Thoracic aorta (tissue), 2 donors: ENCODE data around the gene EXOC4. TPM values are rescaled to one million over a fixed set of nuclear protein-coding genes. Genes with fewer than 3 reads are reported as not detected.

Source experiments
- ATAC-seq: fragments of 150-250 bp; one replicate; pipeline ENCODE4 v1.8.0; 2017; ENCODE audit warnings: low read depth; ENCODE audit not compliant: insufficient number of reproducible peaks, low FRiP score
- DNase-seq: peaks from one replicate; pipeline ENCODE4 v3.0.0-alpha.2; 2020; ENCODE audit warnings: low spot score
- H3K27ac ChIP-seq, 2 donors: fragments of 200-600 bp; sonication (generic); 1 replicate in 1 of 2; 2 replicates in 1 of 2; pipeline ENCODE4 v1.5.1; 2016; ENCODE audit warnings: mild to moderate bottlenecking in 2 of 2, moderate library complexity in 2 of 2
- H3K27me3 ChIP-seq: fragments of 200-600 bp; sonication (generic); replicated peaks from 2 replicates; pipeline ENCODE4 v1.6.0; 2016; ENCODE audit warnings: mild to moderate bottlenecking; ENCODE audit not compliant: insufficient read depth
- H3K36me3 ChIP-seq: fragments of 200-600 bp; sonication (generic); one replicate; pipeline ENCODE4 v1.5.1; 2016
- H3K4me1 ChIP-seq, 2 donors: fragments of 200-600 bp; sonication (generic); 1 replicate in 1 of 2; 2 replicates in 1 of 2; pipeline versions ENCODE4 v1.5.1 to v1.6.0; 2016; ENCODE audit warnings: low read depth in 2 of 2, mild to moderate bottlenecking in 1 of 2; ENCODE audit not compliant: control insufficient read depth in 1 of 2
- H3K4me3 ChIP-seq: fragments of 200-600 bp; sonication (generic); 2 replicates; pipeline ENCODE4 v1.5.1; 2016; ENCODE audit warnings: mild to moderate bottlenecking
- H3K9me3 ChIP-seq: fragments of 200-600 bp; sonication (generic); 2 replicates; pipeline ENCODE4 v1.5.1; 2016
- CTCF ChIP-seq: fragments of 200-600 bp; sonication (generic); IDR thresholded peaks from one replicate; pipeline ENCODE4 v1.5.1; 2019; ENCODE audit warnings: antibody characterized with exemption
- total RNA-seq, 2 donors: library from RNA; depleted of rRNA; stranded (reverse); fragments of >200 nt; gene quantifications; one replicate each; pipeline versions ENCODE4 v1.1.0 to v1.2.3, GENCODE V29; 2016

EXOC4 gene
- total RNA-seq, 2 donors from 2014 or later: 65.3 to 72.8 TPM

- peaks cover 10% of the 10 kb centered on the region for H3K36me3 ChIP-seq
- ATAC-seq (no peak), DNase-seq (no peak)
- no peaks in the 10 kb centered on the region for H3K27me3 ChIP-seq
- no peak overlapping the region for H3K27ac ChIP-seq
- no peaks in the 10 kb centered on the region for H3K9me3 ChIP-seq
- no peak overlapping the region for H3K4me3 ChIP-seq
- no peak for TF ChIP-seq CTCF
- no peaks in the 10 kb centered on the region for H3K4me1 ChIP-seq
These were observed 36.1 kb downstream of the EXOC4 start for GRCh38 chr7:133288970-133289369.

- no peaks in the 10 kb centered on the region for H3K4me1 ChIP-seq
- no peaks in the 10 kb centered on the region for H3K9me3 ChIP-seq
- no peak for TF ChIP-seq CTCF
- H3K36me3 ChIP-seq: peaks cover 10% of the 10 kb centered on the region
- H3K4me3 ChIP-seq: no peak overlapping the region
- no peaks in the 10 kb centered on the region for H3K27me3 ChIP-seq
- no peak overlapping the region for H3K27ac ChIP-seq
- no peak for DNase-seq
- ATAC-seq: no peak
These were observed 37.2 kb downstream of the EXOC4 start for GRCh38 chr7:133290041-133290440.

- no peak for TF ChIP-seq CTCF
- Histone ChIP-seq H3K27ac (no peak overlapping the region), H3K36me3 (peaks cover 10% of the 10 kb centered on the region), H3K4me1 (no peaks in the 10 kb centered on the region), H3K4me3 (no peak overlapping the region), H3K27me3 (no peaks in the 10 kb centered on the region), H3K9me3 (no peaks in the 10 kb centered on the region)
- no peak for DNase-seq
- ATAC-seq: no peak
These were observed 37.9 kb downstream of the EXOC4 start for GRCh38 chr7:133290676-133291333.

- H3K4me3 ChIP-seq: no peak overlapping the region
- no peaks in the 10 kb centered on the region for H3K27me3 ChIP-seq
These were observed 39.8 kb downstream of the EXOC4 start for GRCh38 chr7:133292631-133293030.

More at GRCh38 chr7:133292631-133293030, 39.8 kb downstream of the EXOC4 start:
- Histone ChIP-seq H3K9me3 (no peaks in the 10 kb centered on the region), H3K4me1 (no peaks in the 10 kb centered on the region), H3K36me3 (peaks cover 10% of the 10 kb centered on the region), H3K27ac (no peak overlapping the region)
- ATAC-seq (no peak), DNase-seq (no peak)
- TF ChIP-seq CTCF: no peak
